ENCODE data around the gene KCNG2. TPM values are rescaled to one million over a fixed set of nuclear protein-coding genes. Genes with fewer than 3 reads are reported as not detected.
A peak's percentile ranks its signal among the peaks of the same experiment; 100 is the strongest.
"Not testable (repeated sequence)": the region's sequence is repeated elsewhere in the genome, so short reads cannot be mapped to it uniquely, and the experiment has no call there.

KCNG2 gene
- total and polyA plus RNA-seq, 12 donors = 0.16 to 0.79 (median 0.24) TPM; not detected in 7

DNA sequence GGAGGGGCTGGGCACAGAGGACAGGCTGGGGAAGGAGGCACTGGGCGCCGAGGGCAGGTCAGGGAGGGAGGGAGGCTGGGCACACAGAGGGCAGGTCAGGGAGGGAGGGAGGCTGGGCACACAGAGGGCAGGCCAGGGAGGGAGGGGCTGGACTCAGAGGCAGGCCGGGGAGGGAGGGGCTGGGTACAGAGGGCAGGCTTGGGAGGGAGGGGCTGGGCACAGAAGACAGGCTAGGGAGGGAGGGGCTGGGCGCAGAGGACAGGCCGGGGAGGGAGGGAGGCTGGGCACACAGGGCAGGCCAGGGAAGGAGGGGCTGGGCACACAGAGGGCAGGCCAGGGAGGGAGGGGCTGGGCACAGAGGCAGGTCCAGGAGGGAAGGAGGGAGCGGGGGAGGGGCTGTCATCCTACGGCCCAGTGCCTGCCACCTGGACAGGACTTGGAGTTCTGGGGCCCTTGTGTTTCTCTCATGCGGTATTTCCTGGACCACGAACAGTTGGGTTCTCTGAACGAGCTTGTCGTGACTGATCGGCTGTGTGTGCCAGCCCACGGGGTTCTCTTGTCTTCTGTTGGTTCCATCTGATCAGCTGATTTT is 46.7 kb upstream of the KCNG2 start:
- no peaks in the 10 kb centered on the region for H3K27me3 ChIP-seq
- intact Hi-C loops (cut with DNase I) = no loop called here
- no peak overlapping the region for H3K4me3 ChIP-seq
- TF ChIP-seq, protein P1, sequence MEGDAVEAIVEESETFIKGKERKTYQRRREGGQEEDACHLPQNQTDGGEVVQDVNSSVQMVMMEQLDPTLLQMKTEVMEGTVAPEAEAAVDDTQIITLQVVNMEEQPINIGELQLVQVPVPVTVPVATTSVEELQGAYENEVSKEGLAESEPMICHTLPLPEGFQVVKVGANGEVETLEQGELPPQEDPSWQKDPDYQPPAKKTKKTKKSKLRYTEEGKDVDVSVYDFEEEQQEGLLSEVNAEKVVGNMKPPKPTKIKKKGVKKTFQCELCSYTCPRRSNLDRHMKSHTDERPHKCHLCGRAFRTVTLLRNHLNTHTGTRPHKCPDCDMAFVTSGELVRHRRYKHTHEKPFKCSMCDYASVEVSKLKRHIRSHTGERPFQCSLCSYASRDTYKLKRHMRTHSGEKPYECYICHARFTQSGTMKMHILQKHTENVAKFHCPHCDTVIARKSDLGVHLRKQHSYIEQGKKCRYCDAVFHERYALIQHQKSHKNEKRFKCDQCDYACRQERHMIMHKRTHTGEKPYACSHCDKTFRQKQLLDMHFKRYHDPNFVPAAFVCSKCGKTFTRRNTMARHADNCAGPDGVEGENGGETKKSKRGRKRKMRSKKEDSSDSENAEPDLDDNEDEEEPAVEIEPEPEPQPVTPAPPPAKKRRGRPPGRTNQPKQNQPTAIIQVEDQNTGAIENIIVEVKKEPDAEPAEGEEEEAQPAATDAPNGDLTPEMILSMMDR (IDR thresholded peaks at IDR 0.05) = no peak
- H3K4me1 ChIP-seq = no peaks in the 10 kb centered on the region
- H3K27ac ChIP-seq = no peak overlapping the region
- H3K9me3 ChIP-seq = no peaks in the 10 kb centered on the region
- WGBS, 2 donors = 88 to 95% methylated on average over 13 of the region's 13 CpGs
- ATAC-seq (peak in 1 of 8 donors; percentile 18), DNase-seq (no peak)
- H3K36me3 ChIP-seq = peaks cover 0 to 72% (median 37%) of the 10 kb centered on the region in 9 donors

DNA sequence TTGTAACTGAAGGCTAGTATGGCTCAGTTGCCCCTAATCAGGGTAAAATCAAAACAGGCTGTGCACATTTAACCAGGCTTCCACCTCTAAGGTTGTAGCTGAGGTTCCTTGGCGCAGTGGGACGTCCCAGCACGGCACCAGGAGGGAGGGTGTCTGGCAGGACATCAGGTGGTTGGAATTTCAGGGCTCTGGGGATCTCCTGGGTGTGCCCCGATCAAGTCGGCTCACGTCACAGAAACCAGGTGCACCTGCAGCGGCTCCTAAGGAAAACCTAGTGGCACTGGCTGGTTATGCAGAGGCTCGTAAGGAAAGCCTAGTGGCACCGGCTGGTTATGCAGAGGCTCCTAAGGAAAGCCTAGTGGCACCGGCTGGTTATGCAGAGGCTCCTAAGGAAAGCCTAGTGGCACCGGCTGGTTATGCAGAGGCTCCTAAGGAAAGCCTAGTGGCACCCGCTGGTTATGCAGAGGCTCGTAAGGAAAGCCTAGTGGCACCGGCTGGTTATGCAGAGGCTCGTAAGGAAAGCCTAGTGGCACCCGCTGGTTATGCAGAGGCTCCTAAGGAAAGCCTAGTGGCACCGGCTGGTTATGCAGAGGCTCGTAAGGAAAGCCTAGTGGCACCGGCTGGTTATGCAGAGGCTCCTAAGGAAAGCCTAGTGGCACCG is 45.7 kb upstream of the KCNG2 start:
- H3K27ac ChIP-seq; ATAC-seq; H3K4me1 ChIP-seq; H3K9me3 ChIP-seq; DNase-seq; intact Hi-C loops (cut with DNase I); H3K27me3 ChIP-seq; H3K4me3 ChIP-seq: not testable (repeated sequence)
- peaks cover 0 to 68% (median 36%) of the 10 kb centered on the region in 9 donors for H3K36me3 ChIP-seq
- WGBS, 2 donors = 96 to 97% methylated on average over 17 to 18 of the region's 20 CpGs

DNA sequence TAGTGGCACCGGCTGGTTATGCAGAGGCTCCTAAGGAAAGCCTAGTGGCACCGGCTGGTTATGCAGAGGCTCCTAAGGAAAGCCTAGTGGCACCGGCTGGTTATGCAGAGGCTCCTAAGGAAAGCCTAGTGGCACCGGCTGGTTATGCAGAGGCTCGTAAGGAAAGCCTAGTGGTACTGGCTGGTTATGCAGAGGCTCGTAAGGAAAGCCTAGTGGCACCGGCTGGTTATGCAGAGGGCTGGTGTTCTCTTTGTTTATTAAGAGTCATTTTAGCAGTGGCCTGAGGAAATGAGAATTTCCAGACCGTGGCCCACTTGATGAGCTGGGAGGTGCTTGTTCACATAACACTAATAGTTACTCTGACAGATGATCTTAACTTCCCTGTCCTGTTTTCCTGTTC is 44.8 kb upstream of the KCNG2 start:
- H3K27me3 ChIP-seq; DNase-seq; intact Hi-C loops (cut with DNase I); ATAC-seq; H3K4me1 ChIP-seq; H3K27ac ChIP-seq; H3K4me3 ChIP-seq: not testable (repeated sequence)
- peaks cover 0 to 59% (median 31%) of the 10 kb centered on the region in 9 donors for H3K36me3 ChIP-seq
- WGBS, 2 donors = 85 to 92% methylated on average over 6 of the region's 8 CpGs
- peaks cover 0 to 11% (median 0%) of the 10 kb centered on the region in 11 donors for H3K9me3 ChIP-seq

DNA sequence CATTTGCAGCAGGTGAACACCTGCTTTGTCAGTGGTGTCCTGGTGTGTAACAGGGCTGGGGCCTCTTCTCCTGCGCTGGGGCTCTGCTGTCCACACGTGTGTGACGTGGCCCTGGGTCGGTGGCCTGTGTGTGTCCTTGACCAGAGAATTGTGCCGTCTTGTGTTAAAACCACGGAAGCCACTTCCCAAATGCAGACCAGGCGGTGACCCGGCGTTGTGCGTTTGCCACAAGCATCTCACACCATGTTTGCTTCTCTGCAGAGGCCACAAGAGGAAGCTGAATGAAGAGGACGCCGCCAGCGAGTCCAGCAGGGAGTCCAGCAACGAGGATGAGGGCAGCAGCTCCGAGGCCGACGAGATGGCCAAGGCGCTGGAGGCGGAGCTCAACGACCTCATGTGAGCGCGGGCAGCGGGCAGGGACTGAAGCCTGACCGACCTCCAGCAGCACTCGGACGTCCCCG is 44.3 kb upstream of the KCNG2 start:
- no peaks in the 10 kb centered on the region for H3K27me3 ChIP-seq
- H3K4me3 ChIP-seq = no peak overlapping the region
- ATAC-seq (no peak), DNase-seq (no peak)
- H3K36me3 ChIP-seq = peaks cover 0 to 54% (median 31%) of the 10 kb centered on the region in 9 donors
- TF ChIP-seq, protein P1 (IDR thresholded peaks at IDR 0.05) = no peak
- no peaks in the 10 kb centered on the region for H3K4me1 ChIP-seq
- peaks cover 0 to 16% (median 0%) of the 10 kb centered on the region in 11 donors for H3K9me3 ChIP-seq
- WGBS, 2 donors = 93 to 94% methylated on average over 27 of the region's 27 CpGs
- no peak overlapping the region for H3K27ac ChIP-seq
- intact Hi-C loops (cut with DNase I) = no loop called here

DNA sequence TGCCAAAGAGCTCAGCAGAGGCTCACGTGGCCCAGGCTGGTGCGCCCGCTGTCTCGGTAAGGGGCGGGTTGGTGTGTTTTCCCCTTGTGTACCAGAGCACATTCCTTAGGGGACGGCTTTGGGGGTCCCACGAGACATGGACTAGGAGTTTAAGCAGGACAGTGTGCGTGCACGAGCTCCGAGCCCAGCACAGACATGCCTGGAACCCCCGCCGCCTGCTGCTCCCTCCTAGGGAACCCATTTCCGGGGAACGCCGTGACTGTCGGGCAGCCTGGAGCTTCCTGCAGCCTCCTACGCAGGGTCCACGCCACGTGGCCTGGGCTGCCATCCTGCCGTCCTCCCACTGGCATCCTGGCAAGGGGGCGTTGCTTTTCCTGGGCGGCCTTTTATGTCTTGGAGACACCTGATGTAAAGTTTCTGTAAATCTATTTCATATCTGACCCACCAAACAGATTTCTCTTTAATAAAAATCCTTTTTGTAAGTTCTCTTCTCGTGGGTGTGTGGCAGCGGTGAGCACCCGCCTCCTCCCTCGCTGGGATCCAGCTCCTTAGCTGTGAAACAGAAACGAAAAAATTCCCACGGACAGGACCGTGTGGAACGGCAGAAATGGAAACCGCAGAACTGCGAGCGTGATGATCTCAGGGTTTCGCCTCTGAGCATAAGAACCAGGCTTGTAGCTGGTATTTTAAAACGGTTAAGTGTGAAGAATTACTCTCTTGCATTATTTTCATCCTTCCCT is 43.5 kb upstream of the KCNG2 start:
- ATAC-seq (no peak), DNase-seq (no peak)
- peaks cover 0 to 23% (median 7%) of the 10 kb centered on the region in 11 donors for H3K9me3 ChIP-seq
- H3K27me3 ChIP-seq = no peaks in the 10 kb centered on the region
- no peak overlapping the region for H3K27ac ChIP-seq
- H3K4me3 ChIP-seq = no peak overlapping the region
- intact Hi-C loops (cut with DNase I) = no loop called here
- TF ChIP-seq, protein P1 (IDR thresholded peaks at IDR 0.05) = no peak
- peaks cover 0 to 52% (median 31%) of the 10 kb centered on the region in 9 donors for H3K36me3 ChIP-seq
- no peaks in the 10 kb centered on the region for H3K4me1 ChIP-seq
- 94 to 97% methylated on average over 35 of the region's 35 CpGs for WGBS, 2 donors
